ENCODE measurements around the gene ELK3.

Gene ELK3

DNA sequence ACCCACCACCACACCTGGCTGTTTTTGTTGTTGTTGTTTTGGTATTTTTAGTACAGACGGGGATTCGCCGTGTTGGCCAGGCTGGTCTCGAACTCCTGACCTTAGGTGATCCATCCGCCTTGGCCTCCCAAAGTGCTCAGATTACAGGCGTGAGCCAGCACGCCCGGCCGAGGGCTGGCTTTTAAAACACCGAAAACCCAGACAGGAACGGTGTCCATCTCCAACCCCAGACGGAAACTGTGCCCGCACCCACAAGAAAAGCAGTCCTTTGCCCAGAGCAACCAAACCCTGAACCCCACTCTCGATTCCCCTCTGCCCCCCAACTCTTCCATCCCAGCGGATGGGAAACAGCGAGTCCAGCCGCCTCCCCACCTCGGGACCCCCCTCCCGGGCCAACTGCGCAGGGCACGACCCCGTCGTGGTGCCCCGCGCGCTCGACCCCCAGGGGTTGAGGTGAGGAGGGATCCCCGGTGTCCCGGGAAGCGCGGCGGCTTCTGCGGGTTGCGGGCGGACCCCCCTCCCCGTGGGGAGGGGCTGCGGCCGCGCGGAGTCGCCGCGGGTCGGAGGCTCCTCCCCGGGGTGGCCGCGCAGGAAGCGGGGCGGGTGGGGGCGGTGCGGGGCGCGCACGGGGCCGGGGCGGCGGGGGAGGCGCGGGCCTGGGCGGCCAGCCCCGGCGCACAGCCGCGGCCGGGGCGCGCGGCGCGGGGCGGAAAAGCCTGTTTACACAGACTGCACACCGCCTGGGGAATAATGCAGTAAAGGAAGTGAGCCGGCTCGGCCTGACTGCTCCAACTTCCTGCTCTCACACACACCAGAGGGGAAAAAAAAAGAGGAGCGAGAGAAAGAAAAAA, at the start of gene ELK3:
Gene ELK3, plus strand, starts transcription at position 651 of the 851 bp plus-strand sequence.
- peak; percentile 92 for DNase-seq

DNA sequence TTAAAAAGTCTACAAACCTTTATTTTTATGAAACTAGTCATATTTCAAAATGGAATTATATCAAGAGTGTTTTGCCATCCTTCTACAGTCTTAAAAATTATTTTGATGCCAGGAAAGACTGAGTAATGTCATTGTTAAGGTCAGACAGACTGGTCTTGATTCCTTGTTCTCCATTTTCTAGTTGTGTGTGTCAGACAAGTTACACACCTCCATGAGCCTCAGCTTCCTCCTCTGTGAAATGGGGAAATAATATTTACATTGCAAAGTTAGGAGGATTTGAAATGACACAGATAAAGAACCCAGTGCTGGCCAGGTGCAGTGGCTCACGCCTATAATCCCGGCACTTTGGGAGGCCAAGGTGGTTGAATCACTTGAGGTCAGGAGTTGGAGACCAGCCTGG, 47.4 kb upstream of the ELK3 start:
- no peak for DNase-seq

DNA sequence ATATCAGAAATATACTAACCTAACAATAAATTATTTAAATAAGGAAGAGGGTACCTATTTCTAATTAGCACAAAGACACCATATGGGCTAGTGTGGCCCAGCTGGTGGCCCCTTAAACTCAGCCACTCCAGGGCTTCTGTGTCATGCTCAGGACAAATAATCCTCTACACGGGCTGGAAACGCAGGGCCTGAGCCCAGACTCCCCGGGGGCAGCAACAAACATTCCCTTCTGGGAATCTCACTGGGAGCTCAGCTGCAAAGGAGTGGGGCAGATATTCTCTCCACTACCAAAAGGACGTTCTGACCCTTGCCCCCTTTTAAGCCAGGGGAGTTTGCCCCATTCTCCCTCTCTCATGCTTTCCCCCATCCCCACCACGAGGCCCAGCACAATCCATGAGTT, 43.7 kb upstream of the ELK3 start:
- DNase-seq, result no peak

DNA sequence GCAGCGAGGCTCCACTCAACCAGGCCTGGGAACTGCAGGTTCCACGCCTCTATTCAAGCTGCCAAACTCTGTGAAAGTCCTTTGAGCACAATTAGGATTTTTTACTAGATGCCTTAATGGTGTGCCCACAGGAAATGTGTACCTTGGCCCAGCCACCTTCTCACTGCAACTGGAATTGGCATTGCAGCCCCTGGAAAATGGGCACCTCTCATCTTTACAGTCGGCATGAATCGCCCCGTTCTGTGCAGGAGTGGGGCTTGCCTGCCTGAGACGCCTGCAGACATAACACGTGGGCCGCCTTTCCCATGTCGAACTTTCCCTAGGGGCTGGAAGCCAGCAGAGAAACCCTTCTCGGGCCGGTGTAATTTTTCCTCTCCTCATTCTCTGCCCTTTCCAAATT, 42.0 kb upstream of the ELK3 start:
- DNase-seq, result no peak

DNA sequence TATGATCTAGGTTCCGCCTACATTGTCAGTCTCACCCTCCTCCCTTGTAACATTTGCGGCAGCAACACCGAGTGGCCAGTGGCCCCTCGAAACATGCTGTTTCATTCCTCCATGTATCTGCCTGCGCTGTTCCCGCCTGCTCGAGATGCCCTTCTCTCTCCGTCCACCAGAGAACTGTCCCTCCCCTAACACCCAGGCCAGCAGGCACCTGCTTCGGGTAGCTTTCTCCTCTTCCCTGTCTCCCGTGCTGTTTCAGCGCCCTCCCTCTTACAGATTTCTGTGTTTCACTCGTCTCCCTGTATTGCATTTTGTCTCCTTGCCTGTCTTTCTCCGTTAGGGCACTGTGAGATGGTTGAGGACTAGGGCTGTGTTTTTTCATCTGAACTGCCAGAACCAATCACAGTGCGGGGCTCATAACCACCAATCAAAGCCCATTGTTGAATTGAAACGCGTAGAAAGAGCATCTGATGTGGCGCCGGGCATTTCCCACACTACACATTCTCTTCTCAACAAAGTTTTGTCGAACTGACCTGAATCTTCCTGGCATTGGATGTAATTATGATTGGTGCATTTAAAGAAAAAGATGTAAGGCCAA, 40.9 kb upstream of the ELK3 start:
- no peak for DNase-seq

DNA sequence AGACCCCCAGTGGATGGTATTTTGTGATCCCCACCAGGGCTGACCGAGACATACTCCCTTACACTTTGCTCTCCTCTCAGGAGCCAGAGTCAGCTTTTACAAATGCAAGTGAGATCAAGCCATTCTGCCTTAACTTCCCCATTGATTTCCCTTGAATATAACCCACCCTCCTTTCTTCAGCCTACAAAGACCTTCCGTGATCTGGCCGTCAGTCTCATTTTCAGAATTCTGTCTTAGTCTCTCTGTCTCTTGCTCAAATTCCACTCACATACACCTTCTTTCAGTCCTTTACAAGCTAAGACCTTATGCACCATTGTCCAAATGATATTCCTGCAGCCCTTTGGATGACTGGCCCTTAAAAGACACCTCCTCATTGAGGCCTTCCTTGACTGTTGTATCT, 39.0 kb upstream of the ELK3 start:
- DNase-seq, result no peak

DNA sequence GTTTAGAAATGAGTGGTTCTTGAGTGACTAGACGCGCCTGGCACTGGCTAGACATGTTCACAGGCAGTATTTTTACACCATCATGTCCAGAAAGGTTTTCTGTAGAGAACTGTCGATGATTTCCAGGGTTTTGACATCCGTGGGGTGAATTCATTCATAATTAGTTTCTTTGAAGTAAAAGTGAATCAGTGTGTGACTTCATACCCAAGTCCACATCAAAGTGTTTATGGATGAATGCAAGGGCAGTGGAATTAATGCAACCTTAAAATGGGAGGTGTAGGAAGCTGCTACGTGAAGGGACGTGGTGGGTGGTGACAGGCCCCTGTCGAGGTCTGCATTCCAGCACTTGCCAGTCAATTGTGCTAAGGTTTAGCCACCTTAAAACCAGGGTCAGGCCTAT, 38.4 kb upstream of the ELK3 start:
- no peak for DNase-seq

DNA sequence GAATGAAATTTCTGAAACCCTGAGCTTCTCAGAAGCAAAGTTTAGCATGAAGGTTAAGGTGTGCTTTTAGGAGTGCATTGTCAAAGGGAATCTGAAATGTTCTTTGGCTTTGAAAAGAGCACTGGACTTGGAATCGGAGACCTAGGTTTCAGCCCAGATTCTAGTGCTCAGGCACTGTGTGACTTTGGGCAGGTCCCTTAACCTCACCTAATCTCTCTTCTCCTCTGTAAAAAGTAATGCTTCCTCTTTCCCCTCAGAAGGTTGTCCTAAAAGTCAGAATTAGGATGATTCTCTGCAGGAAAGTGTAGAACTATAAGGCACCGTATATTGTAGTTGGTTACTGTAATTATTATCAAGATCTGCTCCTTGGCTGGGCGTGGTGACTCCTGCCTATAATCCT, 38.0 kb upstream of the ELK3 start:
- no peak for DNase-seq

DNA sequence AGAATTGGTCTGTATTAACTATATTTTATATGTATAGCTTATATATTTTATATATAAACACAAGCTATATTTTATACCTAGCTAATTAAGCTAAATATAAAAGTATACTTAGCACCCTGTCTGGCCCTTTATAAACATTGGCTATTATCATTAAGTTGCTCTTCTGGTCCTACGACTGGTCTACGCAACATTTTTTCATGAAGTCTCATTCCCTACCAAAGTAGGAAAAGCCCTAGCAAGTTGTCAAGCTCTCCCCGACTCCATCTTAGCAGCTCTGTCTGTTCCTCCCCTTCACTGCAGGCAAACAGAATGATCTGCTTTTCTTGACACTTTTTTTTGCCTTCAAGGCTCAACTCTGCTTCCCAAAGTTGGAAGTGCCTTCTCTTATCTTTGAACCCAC, 36.7 kb upstream of the ELK3 start:
- no peak for DNase-seq

DNA sequence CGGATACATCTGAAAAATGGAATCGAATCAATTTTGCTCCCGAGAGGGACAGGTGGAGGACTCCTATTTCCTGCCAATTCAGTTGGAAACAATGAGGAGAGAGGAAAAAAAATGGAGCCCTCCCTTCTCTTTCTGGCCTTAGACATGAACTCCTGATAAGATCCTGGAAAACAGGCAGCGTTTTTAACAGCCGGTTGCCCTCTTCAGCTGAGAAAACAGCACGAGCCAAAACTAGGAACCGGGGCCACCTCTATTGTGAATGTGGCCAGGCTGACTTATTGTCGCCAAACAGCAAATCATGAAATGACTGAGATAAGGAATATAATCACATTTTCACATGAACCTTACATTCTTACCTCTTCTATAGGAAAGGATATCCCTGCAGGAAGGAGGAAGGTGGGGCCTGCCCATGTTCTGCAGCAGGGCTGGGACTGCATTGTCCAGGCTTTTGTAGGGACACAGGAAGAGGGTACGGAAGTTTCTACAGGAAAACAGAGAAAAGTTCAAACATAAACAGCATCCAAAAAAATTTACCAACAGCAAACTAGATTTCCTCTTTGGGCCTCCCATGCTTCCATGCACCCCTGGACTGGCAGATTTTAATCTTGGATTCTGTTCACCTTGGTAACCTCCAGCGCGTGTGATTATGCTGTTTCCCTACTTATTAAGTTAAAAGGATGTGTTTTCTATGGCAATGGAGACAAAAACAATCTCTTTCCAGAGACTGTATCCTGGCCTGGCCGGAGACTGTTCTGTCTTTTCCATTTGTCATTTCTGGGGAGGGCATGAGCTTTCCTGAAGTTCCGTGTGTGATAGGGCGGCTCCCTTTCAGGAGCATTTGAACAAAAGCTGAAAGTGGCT, 29.0 kb upstream of the ELK3 start:
- no peak for DNase-seq

DNA sequence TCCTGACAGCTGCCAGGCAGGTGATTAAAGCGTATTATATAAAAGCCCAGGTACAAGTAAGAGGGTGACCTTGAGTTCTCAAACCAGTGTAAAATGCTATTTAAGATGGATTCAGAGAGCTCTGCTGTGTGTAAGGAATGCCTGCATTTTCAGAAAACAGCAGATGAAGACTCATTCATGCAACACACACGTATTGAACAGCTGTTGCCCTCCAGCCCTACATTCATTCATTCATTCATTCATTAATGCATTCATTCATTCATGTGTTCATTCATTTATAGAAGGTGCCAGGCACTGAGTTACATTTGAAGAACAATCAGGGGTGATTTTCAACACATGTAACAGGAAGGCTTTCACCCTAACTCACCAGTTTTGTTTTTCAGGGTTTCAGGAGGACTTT, 27.4 kb upstream of the ELK3 start:
- no peak for DNase-seq

DNA sequence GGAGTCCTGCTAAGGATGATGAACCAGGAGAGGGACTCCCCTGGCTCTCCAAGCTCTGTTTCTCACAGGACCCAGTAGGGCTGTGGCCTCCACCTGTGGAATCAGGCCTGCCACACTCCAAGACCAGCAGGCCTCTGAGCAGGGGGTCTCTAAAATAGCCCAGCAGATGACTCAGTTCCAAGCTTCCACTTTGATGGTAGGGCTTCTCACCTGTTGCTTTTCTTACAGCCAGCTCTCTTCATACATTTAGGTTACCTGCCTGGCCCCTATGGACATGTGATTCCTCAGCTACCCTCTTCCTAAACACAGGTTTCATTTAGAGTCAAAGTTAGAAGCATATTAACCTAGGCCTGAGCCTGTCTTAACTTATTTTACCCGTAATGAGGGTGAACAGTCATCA, 26.7 kb upstream of the ELK3 start:
- no peak for DNase-seq

DNA sequence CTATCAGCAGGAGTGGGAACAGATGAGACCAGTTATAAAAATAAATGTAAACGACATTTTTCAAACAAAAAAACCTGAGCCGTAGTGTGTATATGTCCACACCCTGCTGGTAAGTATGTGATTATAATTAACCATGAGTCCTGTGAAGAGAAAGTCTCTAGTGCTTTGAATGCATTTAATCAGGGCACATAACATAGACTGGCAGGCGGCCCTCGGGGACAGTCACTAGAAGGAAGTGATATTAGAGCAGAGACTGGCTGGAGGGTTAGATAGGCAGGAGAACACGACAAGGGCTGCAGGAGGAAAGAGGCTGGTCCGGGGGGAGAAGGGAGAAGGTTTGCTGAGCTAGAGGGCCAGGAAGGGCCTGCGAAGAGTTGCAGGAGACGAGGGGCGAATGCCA, 23.8 kb upstream of the ELK3 start:
- DNase-seq, result no peak

DNA sequence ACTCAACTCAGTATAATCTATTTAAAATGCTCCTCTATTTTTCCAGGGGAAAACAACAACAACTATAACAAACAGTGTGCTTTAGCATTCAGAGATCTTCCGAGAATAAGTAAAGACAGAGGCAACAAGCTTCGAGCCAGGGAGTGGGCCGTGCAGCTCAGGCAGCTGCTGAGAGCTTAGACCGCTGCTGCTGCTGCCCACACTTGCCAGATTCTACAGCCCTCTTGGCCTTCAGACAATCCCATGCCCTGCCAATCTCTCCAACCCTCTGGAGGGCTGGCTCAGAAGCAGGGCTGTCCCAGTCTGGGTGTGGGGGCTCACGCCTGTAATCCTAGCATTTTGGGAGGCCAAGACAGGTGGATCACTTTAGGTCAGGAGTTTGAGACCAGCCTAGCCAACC, 23.4 kb upstream of the ELK3 start:
- DNase-seq, result no peak

DNA sequence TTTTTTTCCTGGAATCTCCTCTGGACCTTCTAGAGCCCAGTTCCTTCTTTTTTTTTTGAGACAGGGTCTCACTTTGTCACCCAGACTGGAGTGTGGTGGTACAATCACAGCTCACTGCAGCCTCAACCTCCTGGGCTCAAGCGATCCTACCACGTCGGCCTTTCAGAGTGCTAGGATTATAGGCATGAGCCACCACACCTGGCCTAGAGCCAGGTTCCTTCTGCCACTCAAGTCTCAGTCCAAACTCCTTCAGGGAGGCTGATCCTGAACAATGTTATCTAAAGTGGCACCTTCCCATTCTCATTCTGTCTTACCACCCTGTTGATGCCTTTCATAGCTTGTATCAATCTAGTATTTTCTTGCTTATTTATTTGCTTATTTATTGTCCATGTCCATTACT, 22.3 kb upstream of the ELK3 start:
- DNase-seq, result no peak

DNA sequence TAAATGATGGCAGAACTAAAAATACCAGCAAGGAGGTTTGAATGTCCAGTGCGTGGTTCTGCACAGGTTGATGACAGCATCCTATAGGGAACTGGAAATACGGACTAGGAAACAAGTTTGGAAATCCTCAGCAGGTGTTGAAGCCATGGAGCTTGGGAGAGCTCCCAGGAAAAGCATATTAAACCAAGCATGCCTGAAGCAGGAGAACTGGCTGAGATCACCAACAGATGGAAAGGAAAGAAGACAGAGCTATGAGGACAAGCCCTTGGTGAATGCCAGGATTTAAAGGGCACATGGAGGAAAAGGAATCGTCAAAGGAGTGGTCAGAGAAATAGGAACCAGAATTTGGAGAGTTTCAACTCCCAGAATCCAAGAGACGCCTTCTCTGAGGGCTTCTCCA, 21.2 kb upstream of the ELK3 start:
- DNase-seq, result no peak

DNA sequence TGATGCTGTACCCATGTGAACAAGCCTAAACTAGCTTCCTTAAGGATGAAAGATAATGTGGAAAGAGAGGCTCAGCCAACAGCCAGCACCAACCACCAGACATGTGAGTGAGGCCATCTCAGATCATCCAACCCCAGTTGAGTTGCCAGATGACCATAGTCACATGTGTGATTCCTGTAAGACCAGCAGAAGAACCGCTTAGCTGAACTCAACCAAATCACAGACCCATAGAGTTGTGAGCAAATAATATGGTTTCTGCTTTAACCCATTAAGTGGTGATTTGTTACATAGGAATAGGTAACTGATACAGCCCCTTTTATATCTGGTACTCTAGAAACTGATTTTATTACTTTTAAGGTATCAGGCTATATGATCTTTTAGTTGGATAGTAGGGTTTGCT, 17.6 kb upstream of the ELK3 start:
- no peak for DNase-seq

DNA sequence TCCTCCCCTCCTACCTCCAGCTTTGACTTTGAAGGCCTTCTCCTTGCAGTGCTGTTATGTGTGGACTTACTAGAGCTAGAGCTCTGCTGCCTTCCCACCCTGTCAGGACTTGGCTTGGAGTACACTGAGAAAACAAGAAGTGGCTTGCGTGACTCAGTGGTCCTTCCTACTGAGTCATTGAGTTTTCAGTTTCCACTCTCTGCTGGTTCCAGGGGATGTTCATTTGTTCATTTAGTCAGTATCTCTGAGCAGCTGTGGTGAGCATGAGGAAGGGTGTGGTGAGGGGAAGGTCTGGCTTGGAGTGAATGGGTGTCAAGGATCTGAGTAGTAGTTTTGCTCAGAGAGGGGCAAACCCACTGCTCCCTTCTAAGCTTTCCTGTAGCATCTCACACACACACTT, 17.2 kb upstream of the ELK3 start:
- DNase-seq, result no peak

DNA sequence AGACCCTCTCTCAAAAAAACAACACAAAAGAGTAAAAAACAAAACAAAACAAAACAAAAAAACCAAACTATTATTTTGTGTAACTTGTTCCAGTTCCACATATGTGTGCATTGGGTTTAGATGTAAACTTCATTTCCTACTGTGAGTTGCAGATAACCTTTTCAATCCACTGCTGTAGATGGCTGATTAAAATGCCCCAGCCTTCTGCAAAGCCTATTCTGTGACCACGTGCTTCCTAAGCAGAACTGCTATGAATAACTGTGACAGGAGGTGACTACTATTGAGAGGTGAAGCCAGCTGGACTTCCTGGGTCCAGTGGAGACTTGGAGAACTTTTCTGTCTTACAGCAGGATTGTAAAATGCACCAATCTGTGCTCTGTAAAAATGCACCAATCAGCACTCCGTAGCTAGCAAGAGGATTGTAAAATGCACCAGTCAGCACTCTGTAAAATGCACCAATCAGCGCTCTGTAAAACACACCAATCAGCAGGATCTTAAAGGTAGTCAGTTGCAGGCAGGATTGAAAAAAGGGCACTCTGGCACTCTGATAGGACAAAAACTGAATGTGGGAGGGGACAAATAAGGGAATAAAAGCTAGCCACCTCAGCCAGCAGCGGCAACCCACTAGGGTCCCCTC, 10.3 kb upstream of the ELK3 start:
- no peak for DNase-seq

DNA sequence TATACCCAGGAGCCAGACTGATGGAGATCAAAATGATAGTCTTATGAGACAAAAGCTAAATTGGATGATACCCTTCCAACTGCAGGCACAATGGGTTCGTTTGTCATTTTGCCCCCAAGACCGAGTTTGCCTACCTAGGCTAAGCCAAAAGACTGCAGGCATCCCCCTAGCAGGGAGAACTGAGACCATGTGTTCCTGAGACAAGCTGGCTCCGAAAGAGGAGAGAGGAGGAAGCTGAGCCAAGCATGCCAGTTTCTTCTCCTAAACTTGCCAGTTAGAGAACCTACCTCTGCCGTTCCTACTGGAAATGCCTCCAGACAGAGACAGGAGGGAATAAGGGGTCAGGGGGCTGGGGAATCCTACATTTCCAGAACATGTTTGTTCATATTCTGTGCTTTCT, 8.3 kb upstream of the ELK3 start:
- no peak for DNase-seq

DNA sequence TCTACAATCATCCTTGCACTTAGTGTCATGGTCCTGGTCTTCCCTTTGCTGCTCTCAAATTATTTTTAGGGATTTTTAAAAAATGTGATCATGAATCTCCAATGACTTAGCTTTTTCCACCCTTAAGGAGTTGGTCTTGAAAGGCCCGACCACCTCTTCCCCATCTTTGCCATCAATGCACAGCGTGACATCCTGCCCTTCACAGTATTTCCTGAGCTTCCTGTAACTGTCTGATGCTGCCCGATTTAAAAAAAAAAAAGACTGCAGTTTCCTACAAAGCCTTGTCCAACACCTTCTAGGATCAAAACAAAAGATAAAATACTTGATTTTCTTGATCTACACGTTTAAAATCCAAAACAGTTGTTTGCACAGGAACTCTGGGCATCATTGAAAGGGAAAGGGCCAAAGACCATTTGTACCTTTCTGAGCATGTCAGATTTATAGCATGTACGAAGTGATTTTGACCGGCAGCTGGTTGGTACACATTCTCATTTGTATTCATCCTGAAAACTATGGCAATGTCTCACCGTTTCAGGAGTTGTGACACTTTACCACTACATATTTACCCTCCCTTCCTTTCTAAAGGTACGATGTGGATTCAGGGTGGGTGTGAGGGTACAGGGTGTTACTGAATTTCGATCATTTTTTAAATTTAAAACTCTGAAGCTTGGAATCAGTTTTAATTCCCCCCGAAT, 7.4 kb upstream of the ELK3 start:
- DNase-seq, result no peak

DNA sequence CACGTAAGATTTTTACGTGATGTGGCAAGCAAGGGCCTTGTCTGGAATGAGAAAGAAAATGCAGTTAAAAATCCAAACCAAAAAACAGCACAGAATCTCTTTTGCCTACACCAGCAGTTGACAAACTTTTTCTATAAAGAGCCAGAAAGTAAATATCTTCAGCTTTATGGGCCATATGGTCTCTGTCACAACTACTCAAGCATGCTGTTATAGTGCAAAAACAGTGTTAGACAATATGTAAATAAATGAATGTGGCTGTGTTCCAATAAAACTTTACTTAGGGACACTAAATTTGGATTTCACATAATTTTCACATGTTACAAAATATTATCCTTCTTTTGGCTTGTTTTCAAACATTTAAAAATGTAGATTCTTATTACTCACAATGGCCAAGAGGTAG, 6.2 kb upstream of the ELK3 start:
- DNase-seq, result no peak

DNA sequence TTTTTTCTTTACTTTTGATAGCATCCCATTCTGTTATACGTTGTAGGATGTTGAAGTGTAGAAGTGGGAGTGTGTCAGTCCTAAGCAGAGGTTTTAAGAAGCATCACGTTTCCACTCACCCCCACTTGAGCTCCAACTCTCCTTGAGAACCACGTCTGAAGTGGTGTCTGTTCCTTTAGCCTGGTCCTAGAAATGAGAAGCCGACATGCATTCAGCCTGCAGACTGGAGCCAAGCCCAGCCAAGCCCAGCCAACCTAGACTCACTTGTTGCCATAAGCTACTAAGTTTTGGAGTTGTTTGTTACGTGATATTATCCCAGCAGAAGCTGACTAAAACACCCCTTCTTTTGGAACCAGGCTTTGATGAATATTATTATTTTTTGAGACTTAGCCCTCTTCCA, 4.4 kb upstream of the ELK3 start:
- DNase-seq, result no peak
